HG03521 (cell line): Measurements from ENCODE around the gene ADAMTS14.

ENCODE experiments used
- ATAC-seq: cut with Tn5 transposase; IDR thresholded peaks from one replicate; pipeline ENCODE4 v1.9.1; 2021; ENCODE audit warnings: mild to moderate bottlenecking, moderate library complexity; ENCODE audit not compliant: unreplicated experiment

Gene ADAMTS14

GRCh38 chr10:70748801-70749573 lies 76.7 kb downstream of the ADAMTS14 start:
- ATAC-seq = no peak

GRCh38 chr10:70749756-70750155 lies 77.5 kb downstream of the ADAMTS14 start:
- no peak for ATAC-seq

GRCh38 chr10:70750156-70750703 lies 77.9 kb downstream of the ADAMTS14 start:
- ATAC-seq = no peak

- ATAC-seq = no peak
Measured at GRCh38 chr10:70751356-70751755, 79.0 kb downstream of the ADAMTS14 start.

GRCh38 chr10:70751991-70752390 lies 79.7 kb downstream of the ADAMTS14 start:
- ATAC-seq = no peak

- no peak for ATAC-seq
Measured at GRCh38 chr10:70752571-70752970, 80.3 kb downstream of the ADAMTS14 start.

- ATAC-seq = no peak
Measured at GRCh38 chr10:70753026-70753663, 80.8 kb downstream of the ADAMTS14 start.

GRCh38 chr10:70753841-70754621 lies 81.7 kb downstream of the ADAMTS14 start:
- no peak for ATAC-seq

GRCh38 chr10:70756700-70757360 lies 84.5 kb downstream of the ADAMTS14 start:
- ATAC-seq = no peak

- ATAC-seq = no peak
Measured at GRCh38 chr10:70757856-70758255, 85.5 kb downstream of the ADAMTS14 start.

GRCh38 chr10:70758757-70759514 lies 86.6 kb downstream of the ADAMTS14 start:
- no peak for ATAC-seq

- ATAC-seq = no peak
Measured at GRCh38 chr10:70759781-70760180, 87.5 kb downstream of the ADAMTS14 start.

- no peak for ATAC-seq
Measured at GRCh38 chr10:70760271-70760787, 88.0 kb downstream of the ADAMTS14 start.

- no peak for ATAC-seq
Measured at GRCh38 chr10:70761031-70761601, 88.8 kb downstream of the ADAMTS14 start.

GRCh38 chr10:70761727-70762350 lies 89.5 kb downstream of the ADAMTS14 start:
- ATAC-seq = no peak

- ATAC-seq = no peak
Measured at GRCh38 chr10:70762441-70763175, 90.3 kb downstream of the ADAMTS14 start.

GRCh38 chr10:70763567-70763966 lies 91.3 kb downstream of the ADAMTS14 start:
- ATAC-seq = no peak

- no peak for ATAC-seq
Measured at GRCh38 chr10:70765794-70766594, 93.7 kb downstream of the ADAMTS14 start.
